Gastroesophageal sphincter (tissue), 4 donors: ENCODE measurements around the gene PLCL1. TPM values are rescaled to one million over a fixed set of nuclear protein-coding genes. Genes with fewer than 3 reads are reported as not detected.
A peak's percentile ranks its signal among the peaks of the same experiment; 100 is the strongest.

ENCODE experiments used
- ATAC-seq: fragments of 150-250 bp; one replicate; pipeline ENCODE4 v1.9.1; 2016; ENCODE audit warnings: mild to moderate bottlenecking, moderate library complexity
- H3K27ac ChIP-seq, 4 donors: fragments of 200-600 bp; sonication (generic) in 3 of 4; 1 replicate in 3 of 4; 2 replicates in 1 of 4; pipeline ENCODE4 v1.5.1; 2016 to 2019
- H3K27me3 ChIP-seq: fragments of 200-600 bp; sonication (generic); one replicate; pipeline ENCODE4 v1.5.1; 2019
- H3K36me3 ChIP-seq, 2 donors: fragments of 200-600 bp; sonication (generic); one replicate each; pipeline ENCODE4 v1.5.1; 2019; ENCODE audit warnings: control low read depth in 1 of 2
- H3K4me1 ChIP-seq, 3 donors: fragments of 200-600 bp; sonication (generic); 1 replicate in 2 of 3; 2 replicates in 1 of 3; pipeline ENCODE4 v1.5.1; 2016 to 2019; ENCODE audit warnings: control low read depth in 2 of 3
- H3K4me3 ChIP-seq, 2 donors: fragments of 200-600 bp; sonication (generic); one replicate each; pipeline ENCODE4 v1.5.1; 2019; ENCODE audit warnings: mild to moderate bottlenecking in 1 of 2, moderate library complexity in 1 of 2
- H3K9me3 ChIP-seq, 3 donors: fragments of 200-600 bp; sonication (generic); one replicate each; pipeline ENCODE4 v1.5.1; 2017 to 2019; ENCODE audit warnings: control low read depth in 2 of 3
- CTCF ChIP-seq, 4 experiments: fragments of 200-600 bp in 2 of 4; fragments of 450-650 bp in 2 of 4; sonication (generic) in 1 of 4; IDR thresholded peaks; one replicate each; pipeline ENCODE4 v1.5.1; 2017 to 2019; ENCODE audit warnings: antibody characterized with exemption in 4 of 4, mild to moderate bottlenecking in 2 of 4, moderate library complexity in 2 of 4
- EP300 ChIP-seq: sonication (generic); formaldehyde crosslinking; IDR thresholded peaks from one replicate; pipeline ENCODE4 v1.6.1; 2017; ENCODE audit warnings: antibody characterized with exemption, mild to moderate bottlenecking
- POLR2A ChIP-seq, 2 donors: fragments of 450-650 bp; IDR thresholded peaks; one replicate each; pipeline ENCODE4 v1.6.1; 2017; ENCODE audit warnings: antibody characterized with exemption in 2 of 2, mild to moderate bottlenecking in 2 of 2, moderate library complexity in 1 of 2
- POLR2AphosphoS5 ChIP-seq: sonication (generic); formaldehyde crosslinking; IDR thresholded peaks from one replicate; pipeline ENCODE4 v1.6.1; 2017; ENCODE audit warnings: antibody characterized with exemption
- WGBS, 2 donors: methylation state at CpG; one replicate each; pipeline ENCODE4 v1.1.5; 2018; ENCODE audit warnings: low coverage in 1 of 2; 5-methylcytosine and 5-hydroxymethylcytosine counted together
- total RNA-seq, 4 donors: library from RNA; depleted of rRNA; stranded (reverse); fragments of >200 nt; gene quantifications; one replicate each; pipeline ENCODE4 v1.1.0, GENCODE V29; 2016

The PLCL1 gene
- total RNA-seq, 4 donors from 2014 or later: 23.4 to 89.2 (median 47.4) TPM

- ATAC-seq: peak; percentile 48
- WGBS, 2 donors: 51 to 53% methylated on average over 3 of the region's 3 CpGs
- Histone ChIP-seq H3K9me3 (no peaks in the 10 kb centered on the region), H3K27me3 (no peaks in the 10 kb centered on the region), H3K4me1 (peaks cover 0 to 21% (median 5%) of the 10 kb centered on the region in 3 donors), H3K36me3 (no peaks in the 10 kb centered on the region), H3K4me3 (no peak overlapping the region), H3K27ac (no peak overlapping the region)
- TF ChIP-seq CTCF (IDR thresholded peaks at IDR 0.05) (peak in 1 of 4 experiments; percentile 46), EP300 (no peak)
Observed at GRCh38 chr2:197813093-197813787, 8.8 kb downstream of the PLCL1 start.

GRCh38 chr2:197814526-197814925 is 10.1 kb downstream of the PLCL1 start:
- H3K4me1 ChIP-seq: peaks cover 0 to 8% (median 0%) of the 10 kb centered on the region in 3 donors
- H3K27ac ChIP-seq: no peak overlapping the region
- H3K36me3 ChIP-seq: no peaks in the 10 kb centered on the region
- H3K9me3 ChIP-seq: no peaks in the 10 kb centered on the region
- no peak for TF ChIP-seq POLR2AphosphoS5
- no peak for TF ChIP-seq POLR2A (IDR thresholded peaks at IDR 0.05)
- no peak for TF ChIP-seq EP300
- TF ChIP-seq CTCF (IDR thresholded peaks at IDR 0.05): no peak
- WGBS, 2 donors: 76 to 80% methylated on average over 2 of the region's 2 CpGs
- H3K4me3 ChIP-seq: no peak overlapping the region
- ATAC-seq: no peak
- H3K27me3 ChIP-seq: no peaks in the 10 kb centered on the region

GRCh38 chr2:197821550-197822289 is 17.3 kb downstream of the PLCL1 start:
- Histone ChIP-seq H3K27me3 (no peaks in the 10 kb centered on the region), H3K36me3 (no peaks in the 10 kb centered on the region), H3K4me3 (no peak overlapping the region), H3K4me1 (peaks cover 0 to 4% (median 0%) of the 10 kb centered on the region in 3 donors), H3K9me3 (no peaks in the 10 kb centered on the region), H3K27ac (no peak overlapping the region)
- ATAC-seq: no peak
- 79 to 86% methylated on average over 1 to 2 of the region's 2 CpGs for WGBS, 2 donors
- TF ChIP-seq POLR2A (IDR thresholded peaks at IDR 0.05) (no peak), CTCF (IDR thresholded peaks at IDR 0.05) (no peak), POLR2AphosphoS5 (no peak), EP300 (no peak)

- no peak for ATAC-seq
- no peak overlapping the region for H3K27ac ChIP-seq
- WGBS, 2 donors: 35 to 43% methylated on average over 2 of the region's 2 CpGs
Observed at GRCh38 chr2:197822333-197822732, 17.9 kb downstream of the PLCL1 start.

More at GRCh38 chr2:197822333-197822732, 17.9 kb downstream of the PLCL1 start:
- Histone ChIP-seq H3K9me3 (no peaks in the 10 kb centered on the region), H3K27me3 (no peaks in the 10 kb centered on the region), H3K36me3 (no peaks in the 10 kb centered on the region), H3K4me1 (peaks cover 0 to 4% (median 0%) of the 10 kb centered on the region in 3 donors), H3K4me3 (no peak overlapping the region)
- TF ChIP-seq EP300 (no peak), POLR2AphosphoS5 (no peak), CTCF (IDR thresholded peaks at IDR 0.05) (no peak), POLR2A (IDR thresholded peaks at IDR 0.05) (no peak)
